ENCODE measurements around the gene SLC2A9. TPM values are rescaled to one million over a fixed set of nuclear protein-coding genes. Genes with fewer than 3 reads are reported as not detected.

The SLC2A9 gene
- polyA plus RNA-seq, 1 donor from 2014 or later = not detected

DNA sequence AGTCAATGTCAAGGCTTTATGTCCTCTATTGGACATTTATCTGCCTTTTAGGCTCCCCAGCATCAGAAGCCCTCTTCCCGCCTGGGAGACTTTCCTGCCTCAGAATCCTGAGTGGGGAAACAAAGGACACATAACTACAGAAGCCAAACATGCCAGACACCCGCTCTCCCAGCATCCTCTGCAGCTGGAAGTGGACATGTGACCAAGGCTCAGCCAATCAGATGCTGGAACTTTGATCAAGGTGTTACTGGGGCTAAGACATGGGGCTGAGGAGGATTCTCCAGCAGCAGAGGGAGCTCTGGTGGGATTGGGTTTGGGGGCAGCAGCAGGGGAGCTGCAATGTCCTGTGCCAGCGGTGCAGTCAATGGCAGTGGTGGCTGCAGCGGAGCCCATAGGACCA is 19.5 kb downstream of the SLC2A9 start:
- Histone ChIP-seq H3K27me3 (ENCODE audit: insufficient read depth, low read depth, low read length) (no peaks in the 10 kb centered on the region), H3K36me3 (ENCODE audit: insufficient read depth, low read length) (no peaks in the 10 kb centered on the region), H3K4me3 (ENCODE audit: low read length) (no peak overlapping the region), H3K27ac (ENCODE audit: low read length) (no peak overlapping the region), H3K4me2 (ENCODE audit: low read length) (no peak overlapping the region), H2AFZ (ENCODE audit: low read depth, low read length) (no peak overlapping the region), H3K79me2 (replicated peaks; ENCODE audit: insufficient read depth, low read length) (no peaks in the 10 kb centered on the region), H3K9me2 (ENCODE audit: insufficient read depth, low read length) (no peaks in the 10 kb centered on the region), H3K9me3 (ENCODE audit: low read length) (no peaks in the 10 kb centered on the region), H3K9ac (ENCODE audit: low read length) (no peak overlapping the region), H4K20me1 (ENCODE audit: insufficient read depth) (no peaks in the 10 kb centered on the region), H3F3A (ENCODE audit: insufficient read depth, low read length, poor library complexity, severe bottlenecking) (no peaks in the 10 kb centered on the region)
- no peak for TF ChIP-seq MXI1 (conservative IDR thresholded peaks at IDR 0.05; ENCODE audit: poor library complexity, severe bottlenecking)
- no peak for TF ChIP-seq RAD21 (conservative IDR thresholded peaks at IDR 0.05)
- TF ChIP-seq TAF1 (IDR thresholded peaks at IDR 0.05; ENCODE audit: low read depth) = no peak
- TF ChIP-seq, protein P1, sequence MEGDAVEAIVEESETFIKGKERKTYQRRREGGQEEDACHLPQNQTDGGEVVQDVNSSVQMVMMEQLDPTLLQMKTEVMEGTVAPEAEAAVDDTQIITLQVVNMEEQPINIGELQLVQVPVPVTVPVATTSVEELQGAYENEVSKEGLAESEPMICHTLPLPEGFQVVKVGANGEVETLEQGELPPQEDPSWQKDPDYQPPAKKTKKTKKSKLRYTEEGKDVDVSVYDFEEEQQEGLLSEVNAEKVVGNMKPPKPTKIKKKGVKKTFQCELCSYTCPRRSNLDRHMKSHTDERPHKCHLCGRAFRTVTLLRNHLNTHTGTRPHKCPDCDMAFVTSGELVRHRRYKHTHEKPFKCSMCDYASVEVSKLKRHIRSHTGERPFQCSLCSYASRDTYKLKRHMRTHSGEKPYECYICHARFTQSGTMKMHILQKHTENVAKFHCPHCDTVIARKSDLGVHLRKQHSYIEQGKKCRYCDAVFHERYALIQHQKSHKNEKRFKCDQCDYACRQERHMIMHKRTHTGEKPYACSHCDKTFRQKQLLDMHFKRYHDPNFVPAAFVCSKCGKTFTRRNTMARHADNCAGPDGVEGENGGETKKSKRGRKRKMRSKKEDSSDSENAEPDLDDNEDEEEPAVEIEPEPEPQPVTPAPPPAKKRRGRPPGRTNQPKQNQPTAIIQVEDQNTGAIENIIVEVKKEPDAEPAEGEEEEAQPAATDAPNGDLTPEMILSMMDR (IDR thresholded peaks at IDR 0.05; ENCODE audit: poor library complexity, severe bottlenecking) = no peak
- no peak for TF ChIP-seq EP300 (conservative IDR thresholded peaks at IDR 0.05; ENCODE audit: poor library complexity, severe bottlenecking)
- TF ChIP-seq, protein P2, sequence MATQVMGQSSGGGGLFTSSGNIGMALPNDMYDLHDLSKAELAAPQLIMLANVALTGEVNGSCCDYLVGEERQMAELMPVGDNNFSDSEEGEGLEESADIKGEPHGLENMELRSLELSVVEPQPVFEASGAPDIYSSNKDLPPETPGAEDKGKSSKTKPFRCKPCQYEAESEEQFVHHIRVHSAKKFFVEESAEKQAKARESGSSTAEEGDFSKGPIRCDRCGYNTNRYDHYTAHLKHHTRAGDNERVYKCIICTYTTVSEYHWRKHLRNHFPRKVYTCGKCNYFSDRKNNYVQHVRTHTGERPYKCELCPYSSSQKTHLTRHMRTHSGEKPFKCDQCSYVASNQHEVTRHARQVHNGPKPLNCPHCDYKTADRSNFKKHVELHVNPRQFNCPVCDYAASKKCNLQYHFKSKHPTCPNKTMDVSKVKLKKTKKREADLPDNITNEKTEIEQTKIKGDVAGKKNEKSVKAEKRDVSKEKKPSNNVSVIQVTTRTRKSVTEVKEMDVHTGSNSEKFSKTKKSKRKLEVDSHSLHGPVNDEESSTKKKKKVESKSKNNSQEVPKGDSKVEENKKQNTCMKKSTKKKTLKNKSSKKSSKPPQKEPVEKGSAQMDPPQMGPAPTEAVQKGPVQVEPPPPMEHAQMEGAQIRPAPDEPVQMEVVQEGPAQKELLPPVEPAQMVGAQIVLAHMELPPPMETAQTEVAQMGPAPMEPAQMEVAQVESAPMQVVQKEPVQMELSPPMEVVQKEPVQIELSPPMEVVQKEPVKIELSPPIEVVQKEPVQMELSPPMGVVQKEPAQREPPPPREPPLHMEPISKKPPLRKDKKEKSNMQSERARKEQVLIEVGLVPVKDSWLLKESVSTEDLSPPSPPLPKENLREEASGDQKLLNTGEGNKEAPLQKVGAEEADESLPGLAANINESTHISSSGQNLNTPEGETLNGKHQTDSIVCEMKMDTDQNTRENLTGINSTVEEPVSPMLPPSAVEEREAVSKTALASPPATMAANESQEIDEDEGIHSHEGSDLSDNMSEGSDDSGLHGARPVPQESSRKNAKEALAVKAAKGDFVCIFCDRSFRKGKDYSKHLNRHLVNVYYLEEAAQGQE (IDR thresholded peaks at IDR 0.05; ENCODE audit: borderline replicate concordance) = no peak
- no peak for TF ChIP-seq POLR2AphosphoS5 (IDR thresholded peaks at IDR 0.05)
- TF ChIP-seq EZH2 (IDR thresholded peaks at IDR 0.05; ENCODE audit: borderline replicate concordance, insufficient read depth, low read length, poor library complexity, severe bottlenecking) = no peak
- no peak for TF ChIP-seq SMC3 (conservative IDR thresholded peaks at IDR 0.05; ENCODE audit: poor library complexity)

DNA sequence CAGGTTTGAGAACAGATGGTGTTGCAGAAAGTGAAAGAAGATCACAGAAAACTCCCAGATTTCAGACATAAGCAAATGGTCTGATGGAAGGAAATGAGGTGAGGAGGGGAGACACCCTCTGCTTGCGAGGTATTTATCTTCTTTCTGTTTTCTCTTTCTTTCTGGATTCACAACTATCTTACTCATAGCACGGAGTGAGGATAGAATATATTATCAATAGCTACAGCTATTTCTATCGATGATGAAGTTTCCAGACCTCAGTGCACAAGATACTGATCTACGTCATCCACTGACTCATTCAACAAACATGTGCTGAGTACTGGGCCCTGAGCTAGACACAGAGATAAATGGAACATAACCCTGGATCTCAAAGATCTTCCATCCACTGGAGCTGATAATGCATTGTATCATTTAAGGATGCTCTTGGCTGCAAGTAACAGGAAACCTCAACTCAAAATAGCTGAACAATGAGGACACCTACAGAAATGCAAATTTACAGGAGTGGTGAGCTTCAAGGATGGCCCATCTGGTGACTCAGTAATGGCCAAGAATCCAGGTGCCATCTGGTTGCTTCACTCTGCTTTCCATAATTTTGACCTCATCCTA is 21.2 kb downstream of the SLC2A9 start:
- Histone ChIP-seq H3K79me2 (replicated peaks; ENCODE audit: insufficient read depth, low read length) (no peaks in the 10 kb centered on the region), H3K9me3 (ENCODE audit: low read length) (no peaks in the 10 kb centered on the region), H4K20me1 (ENCODE audit: insufficient read depth) (no peaks in the 10 kb centered on the region), H3K4me3 (ENCODE audit: low read length) (no peak overlapping the region), H3K27me3 (ENCODE audit: insufficient read depth, low read depth, low read length) (no peaks in the 10 kb centered on the region), H2AFZ (ENCODE audit: low read depth, low read length) (no peak overlapping the region), H3F3A (ENCODE audit: insufficient read depth, low read length, poor library complexity, severe bottlenecking) (no peaks in the 10 kb centered on the region), H3K4me2 (ENCODE audit: low read length) (no peak overlapping the region), H3K9ac (ENCODE audit: low read length) (no peak overlapping the region), H3K9me2 (ENCODE audit: insufficient read depth, low read length) (no peaks in the 10 kb centered on the region), H3K36me3 (ENCODE audit: insufficient read depth, low read length) (no peaks in the 10 kb centered on the region), H3K27ac (ENCODE audit: low read length) (no peak overlapping the region)
- TF ChIP-seq, protein P1 (IDR thresholded peaks at IDR 0.05; ENCODE audit: poor library complexity, severe bottlenecking) = no peak
- TF ChIP-seq SMC3 (conservative IDR thresholded peaks at IDR 0.05; ENCODE audit: poor library complexity) (no peak), EZH2 (IDR thresholded peaks at IDR 0.05; ENCODE audit: borderline replicate concordance, insufficient read depth, low read length, poor library complexity, severe bottlenecking) (no peak), RAD21 (conservative IDR thresholded peaks at IDR 0.05) (no peak), EP300 (conservative IDR thresholded peaks at IDR 0.05; ENCODE audit: poor library complexity, severe bottlenecking) (no peak), TAF1 (IDR thresholded peaks at IDR 0.05; ENCODE audit: low read depth) (no peak), MXI1 (conservative IDR thresholded peaks at IDR 0.05; ENCODE audit: poor library complexity, severe bottlenecking) (no peak), POLR2AphosphoS5 (IDR thresholded peaks at IDR 0.05) (no peak)
- TF ChIP-seq, protein P2 (IDR thresholded peaks at IDR 0.05; ENCODE audit: borderline replicate concordance) = no peak
